GM19438 (cell line): ENCODE measurements around the gene USP17L30.
"Not testable (repeated sequence)": the region's sequence is repeated elsewhere in the genome, so short reads cannot be mapped to it uniquely, and the experiment has no call there.

ENCODE experiments used
- ATAC-seq: cut with Tn5 transposase; IDR thresholded peaks from one replicate; pipeline ENCODE4 v1.9.1; 2021; ENCODE audit warnings: low read depth; ENCODE audit not compliant: unreplicated experiment

USP17L30 gene

DNA sequence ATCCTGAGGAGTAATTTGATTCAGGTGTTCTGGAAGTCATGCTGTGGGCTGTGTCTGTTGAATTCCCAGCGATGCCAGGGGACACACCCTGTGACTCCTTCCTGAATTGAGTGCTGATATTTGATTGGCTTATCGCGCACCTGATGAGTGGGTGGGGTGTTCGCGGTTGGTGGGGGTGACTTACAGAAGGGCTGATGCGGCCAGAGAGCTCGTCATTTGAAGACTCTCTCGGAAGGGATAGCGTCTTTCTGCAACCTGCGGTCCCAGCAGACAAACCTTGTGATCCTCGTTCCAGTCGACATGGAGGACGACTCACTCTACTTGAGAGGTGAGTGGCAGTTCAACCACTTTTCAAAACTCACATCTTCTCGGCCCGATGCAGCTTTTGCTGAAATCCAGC, at the start of gene USP17L30:
TSS of gene USP17L30 (plus strand) at position 301 of the 400 bp plus-strand sequence. CDS start at position 301, 0 bp downstream.
- ATAC-seq, result not testable (repeated sequence)

DNA sequence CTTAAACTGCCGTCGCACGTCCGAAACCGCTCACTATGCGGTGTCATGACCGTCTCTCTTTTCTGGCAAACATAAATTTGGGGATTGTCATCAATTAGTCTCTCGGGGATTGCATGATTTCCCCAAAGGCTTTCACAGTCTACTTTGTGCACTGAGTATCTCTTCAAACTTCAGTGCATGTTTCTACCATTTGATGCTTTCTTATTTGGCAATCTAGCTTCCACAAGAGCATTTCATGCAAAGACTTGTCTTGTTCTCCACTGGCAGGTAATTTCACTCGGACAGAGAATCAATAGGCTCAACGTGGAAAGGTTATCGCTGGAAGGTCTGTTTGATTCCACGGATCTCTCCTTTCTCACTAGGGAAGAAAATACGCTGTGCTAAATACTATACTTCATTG, 38.7 kb upstream of the USP17L30 start:
- ATAC-seq, result not testable (repeated sequence)

DNA sequence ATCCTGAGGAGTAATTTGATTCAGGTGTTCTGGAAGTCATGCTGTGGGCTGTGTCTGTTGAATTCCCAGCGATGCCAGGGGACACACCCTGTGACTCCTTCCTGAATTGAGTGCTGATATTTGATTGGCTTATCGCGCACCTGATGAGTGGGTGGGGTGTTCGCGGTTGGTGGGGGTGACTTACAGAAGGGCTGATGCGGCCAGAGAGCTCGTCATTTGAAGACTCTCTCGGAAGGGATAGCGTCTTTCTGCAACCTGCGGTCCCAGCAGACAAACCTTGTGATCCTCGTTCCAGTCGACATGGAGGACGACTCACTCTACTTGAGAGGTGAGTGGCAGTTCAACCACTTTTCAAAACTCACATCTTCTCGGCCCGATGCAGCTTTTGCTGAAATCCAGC, 38.1 kb upstream of the USP17L30 start, which contains the start of gene USP17L24:
TSS of gene USP17L24 (plus strand) at position 301 of the 400 bp plus-strand sequence. CDS start at position 301, 0 bp downstream.
- not testable (repeated sequence) for ATAC-seq

- not testable (repeated sequence) for ATAC-seq
These were observed 33.3 kb upstream of the USP17L30 start, which contains the start of gene USP17L25 for GRCh38 chr4:9329611-9330010. Gene USP17L25 (plus strand): TSS chr4:9329911. CDS start chr4:9329911, 0 bp downstream.

DNA sequence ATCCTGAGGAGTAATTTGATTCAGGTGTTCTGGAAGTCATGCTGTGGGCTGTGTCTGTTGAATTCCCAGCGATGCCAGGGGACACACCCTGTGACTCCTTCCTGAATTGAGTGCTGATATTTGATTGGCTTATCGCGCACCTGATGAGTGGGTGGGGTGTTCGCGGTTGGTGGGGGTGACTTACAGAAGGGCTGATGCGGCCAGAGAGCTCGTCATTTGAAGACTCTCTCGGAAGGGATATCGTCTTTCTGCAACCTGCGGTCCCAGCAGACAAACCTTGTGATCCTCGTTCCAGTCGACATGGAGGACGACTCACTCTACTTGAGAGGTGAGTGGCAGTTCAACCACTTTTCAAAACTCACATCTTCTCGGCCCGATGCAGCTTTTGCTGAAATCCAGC, 28.6 kb upstream of the USP17L30 start, which contains the start of gene USP17L26:
TSS of gene USP17L26 (plus strand) at position 301 of the 400 bp plus-strand sequence. CDS start at position 301, 0 bp downstream.
- ATAC-seq, result not testable (repeated sequence)

GRCh38 chr4:9339103-9339502, 23.8 kb upstream of the USP17L30 start, which contains the start of gene USP17L5:
Gene USP17L5 (plus strand): TSS chr4:9339403. CDS start chr4:9339403, 0 bp downstream.
- not testable (repeated sequence) for ATAC-seq

DNA sequence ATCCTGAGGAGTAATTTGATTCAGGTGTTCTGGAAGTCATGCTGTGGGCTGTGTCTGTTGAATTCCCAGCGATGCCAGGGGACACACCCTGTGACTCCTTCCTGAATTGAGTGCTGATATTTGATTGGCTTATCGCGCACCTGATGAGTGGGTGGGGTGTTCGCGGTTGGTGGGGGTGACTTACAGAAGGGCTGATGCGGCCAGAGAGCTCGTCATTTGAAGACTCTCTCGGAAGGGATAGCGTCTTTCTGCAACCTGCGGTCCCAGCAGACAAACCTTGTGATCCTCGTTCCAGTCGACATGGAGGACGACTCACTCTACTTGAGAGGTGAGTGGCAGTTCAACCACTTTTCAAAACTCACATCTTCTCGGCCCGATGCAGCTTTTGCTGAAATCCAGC, 19.1 kb upstream of the USP17L30 start, which contains the start of gene USP17L27:
TSS of gene USP17L27 (plus strand) at position 301 of the 400 bp plus-strand sequence. CDS start at position 301, 0 bp downstream.
- not testable (repeated sequence) for ATAC-seq

DNA sequence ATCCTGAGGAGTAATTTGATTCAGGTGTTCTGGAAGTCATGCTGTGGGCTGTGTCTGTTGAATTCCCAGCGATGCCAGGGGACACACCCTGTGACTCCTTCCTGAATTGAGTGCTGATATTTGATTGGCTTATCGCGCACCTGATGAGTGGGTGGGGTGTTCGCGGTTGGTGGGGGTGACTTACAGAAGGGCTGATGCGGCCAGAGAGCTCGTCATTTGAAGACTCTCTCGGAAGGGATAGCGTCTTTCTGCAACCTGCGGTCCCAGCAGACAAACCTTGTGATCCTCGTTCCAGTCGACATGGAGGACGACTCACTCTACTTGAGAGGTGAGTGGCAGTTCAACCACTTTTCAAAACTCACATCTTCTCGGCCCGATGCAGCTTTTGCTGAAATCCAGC, 14.3 kb upstream of the USP17L30 start, which contains the start of gene USP17L28:
TSS of gene USP17L28 (plus strand) at position 301 of the 400 bp plus-strand sequence. CDS start at position 301, 0 bp downstream.
- ATAC-seq, result not testable (repeated sequence)

GRCh38 chr4:9350866-9351265, 12.1 kb upstream of the USP17L30 start:
- ATAC-seq, result not testable (repeated sequence)

- not testable (repeated sequence) for ATAC-seq
These were observed 9.6 kb upstream of the USP17L30 start, which contains the start of gene USP17L29 for GRCh38 chr4:9353338-9353737. Gene USP17L29 (plus strand): TSS chr4:9353638. CDS start chr4:9353638, 0 bp downstream.

GRCh38 chr4:9379881-9380280, 17.0 kb downstream of the USP17L30 start:
- ATAC-seq, result not testable (repeated sequence)

- ATAC-seq, result not testable (repeated sequence)
These were observed 18.1 kb downstream of the USP17L30 start for GRCh38 chr4:9381012-9381534.

GRCh38 chr4:9384126-9384525, 21.2 kb downstream of the USP17L30 start:
- ATAC-seq, result no peak

DNA sequence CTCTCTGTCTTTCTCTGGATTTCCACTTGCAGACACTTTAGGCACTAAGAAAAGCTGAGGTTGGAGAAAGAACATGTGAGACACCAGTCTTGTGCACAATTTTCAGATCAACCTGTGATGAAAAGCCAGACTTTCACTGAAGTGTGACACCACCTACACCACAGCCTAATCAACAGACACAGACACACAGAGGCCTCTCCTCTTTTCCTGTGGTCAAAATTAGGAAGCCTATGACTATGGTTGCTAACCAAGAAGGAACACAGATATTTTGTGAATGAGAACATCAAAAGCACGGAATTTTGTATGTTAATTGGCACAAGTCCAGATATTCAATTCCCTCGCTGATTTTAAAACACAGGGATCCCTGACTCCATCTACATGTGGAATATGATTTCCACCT, 26.1 kb downstream of the USP17L30 start:
- not testable (repeated sequence) for ATAC-seq

DNA sequence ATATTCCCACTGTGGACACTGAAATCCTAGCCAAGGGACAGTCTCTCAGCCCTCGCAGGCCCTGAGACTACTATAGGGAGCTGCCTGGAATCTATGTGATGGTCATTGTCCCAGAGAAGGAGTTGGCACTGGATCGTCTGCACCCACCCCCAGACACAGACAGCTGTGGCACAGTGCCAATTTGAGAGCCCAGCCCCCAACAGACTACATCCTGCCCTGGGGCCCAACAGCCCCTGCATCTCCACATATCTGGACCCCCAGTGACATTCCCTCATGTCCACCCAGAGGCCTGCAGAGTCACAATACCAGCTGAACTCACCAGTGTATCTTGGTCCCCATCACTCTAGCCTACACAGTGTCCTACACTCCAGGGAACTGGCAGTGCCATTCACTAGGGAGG, 42.8 kb downstream of the USP17L30 start:
- not testable (repeated sequence) for ATAC-seq

DNA sequence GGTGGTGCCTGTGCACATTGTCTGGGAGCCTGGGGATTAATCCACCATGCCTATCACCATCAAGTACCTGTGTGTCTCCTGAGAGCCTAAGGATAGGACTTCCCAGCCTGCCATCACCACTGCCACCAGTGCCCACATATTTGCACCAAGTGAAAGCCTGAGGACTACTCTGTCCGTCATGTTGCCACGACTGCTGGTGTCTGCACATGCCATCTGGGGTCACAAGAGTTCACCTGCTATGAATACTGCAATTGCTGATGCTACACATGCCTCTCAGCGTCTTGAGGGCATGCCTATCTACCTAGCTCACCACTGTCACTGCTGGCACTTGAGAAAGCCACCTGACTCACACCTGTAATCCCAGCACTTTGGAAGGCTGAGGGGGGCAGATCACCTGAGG, 43.6 kb downstream of the USP17L30 start:
- not testable (repeated sequence) for ATAC-seq

DNA sequence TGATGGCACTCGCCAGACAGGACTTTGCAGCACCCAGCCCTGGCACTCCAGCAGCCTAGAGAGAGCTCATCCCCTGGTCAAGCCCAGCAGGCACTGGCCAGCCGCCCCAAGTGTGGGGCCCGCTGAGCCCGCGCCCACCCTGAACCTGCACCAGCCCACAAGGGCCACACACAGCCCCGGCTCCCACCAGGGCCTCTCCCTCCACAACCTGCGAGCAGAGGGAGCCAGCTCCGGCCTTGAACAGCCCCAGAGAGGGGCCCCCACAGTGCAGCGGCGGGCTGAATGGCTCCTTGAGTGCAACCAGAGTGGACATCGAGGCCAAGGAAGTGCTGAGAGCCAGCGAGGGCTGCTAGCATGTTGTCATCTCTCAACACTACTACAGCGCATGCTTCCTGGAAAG, 46.9 kb downstream of the USP17L30 start:
- ATAC-seq, result no peak
